D721Med (cell line): ENCODE measurements around the gene PDZRN3.

Experiments used
- DNase-seq: peaks from one replicate; pipeline ENCODE4 v3.0.0; 2011; ENCODE audit warnings: low spot score; ENCODE audit not compliant: insufficient read length
- FAIRE-seq: peaks from 2 replicates; lab custom pipeline; 2011; peaks lifted over from hg19 to GRCh38; lab: Jason Lieb, UNC
- TF ChIP-seq, protein P1 (sequence below): IDR thresholded peaks from 2 replicates; pipeline ENCODE4 v1.5.1; 2012; ENCODE audit warnings: mild to moderate bottlenecking, control low read depth; ENCODE audit not compliant: insufficient read depth; ENCODE audit errors: missing control alignments

Gene PDZRN3

DNA sequence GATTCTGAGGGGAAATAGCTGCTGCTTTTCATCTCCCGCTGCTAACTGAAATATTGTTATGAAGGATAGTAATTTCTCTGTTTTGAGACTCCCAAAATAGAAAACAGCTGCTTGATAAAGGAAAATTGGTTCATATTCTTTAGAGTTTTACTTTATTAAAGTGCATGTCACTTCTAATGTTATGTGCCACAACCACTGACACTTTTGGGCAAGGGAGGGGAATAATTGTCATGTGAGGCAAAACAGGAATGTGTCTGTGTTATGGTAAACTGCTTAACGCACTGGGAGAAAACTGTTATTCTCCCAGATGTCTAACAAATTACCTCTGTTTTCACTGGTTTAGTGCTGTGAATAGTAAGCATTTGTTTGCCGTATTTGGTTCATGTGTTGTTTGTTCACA, 201.6 kb downstream of the PDZRN3 start:
- FAIRE-seq, result no peak
- no peak for DNase-seq

DNA sequence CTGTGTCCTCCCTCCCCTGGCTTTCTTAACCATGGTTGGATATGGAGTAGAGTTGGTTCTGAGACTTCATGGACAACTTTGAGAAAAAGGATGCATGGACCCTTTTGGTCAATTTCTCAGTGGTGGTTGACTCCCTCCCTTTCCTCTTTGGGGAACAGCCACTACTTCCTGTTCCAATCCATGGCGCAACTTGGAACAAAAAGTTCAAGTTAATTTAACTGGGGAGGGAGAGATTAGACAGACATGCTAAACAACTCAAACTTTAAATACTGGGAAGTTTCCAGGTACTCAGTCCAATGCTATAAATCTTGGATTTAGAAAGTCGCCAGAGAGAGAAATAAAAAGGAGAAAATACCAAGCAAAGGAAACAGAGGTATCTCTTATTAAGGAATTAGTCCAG, 202.2 kb downstream of the PDZRN3 start:
- no peak for DNase-seq
- TF ChIP-seq, protein P1, sequence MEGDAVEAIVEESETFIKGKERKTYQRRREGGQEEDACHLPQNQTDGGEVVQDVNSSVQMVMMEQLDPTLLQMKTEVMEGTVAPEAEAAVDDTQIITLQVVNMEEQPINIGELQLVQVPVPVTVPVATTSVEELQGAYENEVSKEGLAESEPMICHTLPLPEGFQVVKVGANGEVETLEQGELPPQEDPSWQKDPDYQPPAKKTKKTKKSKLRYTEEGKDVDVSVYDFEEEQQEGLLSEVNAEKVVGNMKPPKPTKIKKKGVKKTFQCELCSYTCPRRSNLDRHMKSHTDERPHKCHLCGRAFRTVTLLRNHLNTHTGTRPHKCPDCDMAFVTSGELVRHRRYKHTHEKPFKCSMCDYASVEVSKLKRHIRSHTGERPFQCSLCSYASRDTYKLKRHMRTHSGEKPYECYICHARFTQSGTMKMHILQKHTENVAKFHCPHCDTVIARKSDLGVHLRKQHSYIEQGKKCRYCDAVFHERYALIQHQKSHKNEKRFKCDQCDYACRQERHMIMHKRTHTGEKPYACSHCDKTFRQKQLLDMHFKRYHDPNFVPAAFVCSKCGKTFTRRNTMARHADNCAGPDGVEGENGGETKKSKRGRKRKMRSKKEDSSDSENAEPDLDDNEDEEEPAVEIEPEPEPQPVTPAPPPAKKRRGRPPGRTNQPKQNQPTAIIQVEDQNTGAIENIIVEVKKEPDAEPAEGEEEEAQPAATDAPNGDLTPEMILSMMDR, result no peak
- no peak for FAIRE-seq

More for the DNA sequence above, 201.6 kb downstream of the PDZRN3 start:
- TF ChIP-seq, protein P1, result no peak

DNA sequence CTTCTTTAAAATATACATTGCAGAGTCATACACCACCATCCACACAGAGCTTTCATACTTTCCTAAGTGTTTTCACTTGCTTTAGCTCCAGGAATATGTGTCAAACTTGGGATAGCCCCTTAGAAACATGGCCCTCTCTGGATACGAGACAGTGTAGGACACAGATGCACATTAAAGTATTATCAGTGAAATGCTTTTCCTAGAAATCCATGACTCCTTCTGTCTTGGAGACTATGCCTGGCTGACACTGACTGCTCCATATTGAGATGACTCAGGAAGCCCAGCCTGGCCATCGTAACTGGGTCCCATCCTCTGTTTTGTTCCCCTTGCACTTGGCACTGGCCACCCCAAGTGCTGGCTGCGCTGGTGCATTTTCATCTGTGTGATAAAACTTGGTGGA, 204.8 kb downstream of the PDZRN3 start:
- TF ChIP-seq, protein P1, result no peak
- no peak for FAIRE-seq
- DNase-seq, result no peak

DNA sequence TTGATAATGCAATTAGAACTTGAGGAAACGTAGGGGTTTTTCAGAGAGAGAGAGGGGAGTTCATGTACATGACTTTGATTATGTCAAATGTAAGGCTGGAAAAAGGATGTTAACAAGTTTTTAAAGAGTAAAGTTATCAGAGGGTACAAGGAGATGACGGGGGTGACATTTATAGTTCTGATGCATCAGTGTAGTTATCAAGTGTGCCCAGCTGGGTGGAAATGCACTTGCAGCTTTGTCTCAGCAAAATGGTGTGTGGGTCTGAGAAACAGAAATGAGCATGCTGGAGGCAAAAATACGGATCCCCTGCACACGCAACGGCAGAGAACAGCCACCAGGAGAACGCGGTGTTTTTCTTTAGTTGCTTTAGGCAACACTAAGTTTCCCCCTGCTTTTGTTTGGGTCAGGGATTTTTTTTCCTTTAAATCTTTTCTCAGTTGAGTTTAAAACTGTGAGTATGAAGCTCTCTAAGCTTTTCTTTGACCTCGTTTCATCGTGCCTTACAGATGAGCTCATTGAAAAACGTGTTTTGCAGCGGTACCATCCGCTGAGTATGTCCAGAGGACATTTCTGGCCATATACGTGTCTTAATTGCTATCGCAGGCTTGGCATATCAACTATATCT, 205.4 kb downstream of the PDZRN3 start:
- FAIRE-seq (no peak), DNase-seq (no peak)
- TF ChIP-seq, protein P1, result no peak

DNA sequence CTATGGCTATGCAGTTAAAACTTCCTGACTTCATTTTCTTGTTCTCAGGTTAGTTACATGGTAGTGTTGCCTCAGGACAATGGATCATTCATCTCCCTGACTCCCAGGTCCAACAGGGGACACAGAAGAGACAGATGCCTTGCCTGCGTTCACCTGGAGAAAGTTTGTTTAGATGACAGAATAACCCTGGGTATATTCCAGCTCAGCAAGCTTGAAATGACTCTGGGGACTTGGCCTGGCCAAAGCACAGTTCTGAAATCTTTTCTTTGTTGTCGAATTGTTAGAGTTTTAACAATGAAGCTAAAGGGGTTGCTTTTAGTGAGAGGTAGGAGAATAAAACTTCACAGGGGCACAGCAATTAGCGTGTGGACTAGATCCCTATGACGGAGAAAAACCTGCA, 206.1 kb downstream of the PDZRN3 start:
- DNase-seq, result no peak
- no peak for FAIRE-seq
- TF ChIP-seq, protein P1, result no peak

DNA sequence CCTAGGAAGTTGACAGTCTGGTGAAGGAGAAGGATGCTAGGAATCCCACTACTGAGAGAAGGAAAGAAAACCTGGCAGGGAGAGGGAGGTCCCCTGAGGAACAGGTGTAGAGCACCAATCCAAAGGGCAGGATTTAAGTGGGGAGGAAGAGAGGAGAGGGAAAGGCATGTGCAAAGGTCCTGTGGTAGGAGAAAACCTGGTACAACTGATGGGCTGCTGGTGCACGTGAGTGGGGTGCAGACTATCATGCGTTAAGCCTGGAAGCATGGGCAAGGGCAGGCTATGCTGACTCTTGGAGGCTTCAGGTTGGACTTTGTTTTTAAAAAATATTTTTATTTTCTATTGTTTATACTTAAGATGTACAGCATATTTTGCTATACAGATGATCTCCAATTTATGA, 209.6 kb downstream of the PDZRN3 start:
- TF ChIP-seq, protein P1, result no peak
- no peak for DNase-seq

DNA sequence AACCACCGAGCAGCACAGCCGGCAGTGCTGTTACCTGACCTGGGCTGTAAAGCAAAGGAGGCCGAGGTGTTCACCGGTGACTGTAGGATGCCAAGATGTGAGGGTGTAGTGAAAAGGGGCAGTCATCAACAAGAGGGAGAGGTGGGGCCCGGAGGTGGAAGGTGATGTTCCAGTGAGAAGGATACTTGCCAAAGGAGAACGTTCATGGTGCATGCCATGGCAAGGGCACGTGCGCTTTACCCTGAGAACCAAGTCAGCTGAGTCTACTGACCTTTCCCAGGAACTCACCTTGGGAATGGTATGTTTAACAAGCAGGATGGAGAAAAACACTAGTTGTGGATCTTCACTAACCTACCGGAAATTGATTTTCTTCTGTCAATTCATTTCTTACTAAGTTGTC, 211.1 kb downstream of the PDZRN3 start:
- TF ChIP-seq, protein P1, result no peak
- FAIRE-seq, result no peak
- no peak for DNase-seq

More for the DNA sequence above, 209.6 kb downstream of the PDZRN3 start:
- no peak for FAIRE-seq
